ENCODE results near the gene RAD51B. TPM values are rescaled to one million over a fixed set of nuclear protein-coding genes. Genes with fewer than 3 reads are reported as not detected.

Gene RAD51B
- total RNA-seq, 5 donors from 2014 or later (not counting 1 experiment from before 2014, with no cell fraction given) = 25.4 to 47.9 (median 30.0) TPM

DNA sequence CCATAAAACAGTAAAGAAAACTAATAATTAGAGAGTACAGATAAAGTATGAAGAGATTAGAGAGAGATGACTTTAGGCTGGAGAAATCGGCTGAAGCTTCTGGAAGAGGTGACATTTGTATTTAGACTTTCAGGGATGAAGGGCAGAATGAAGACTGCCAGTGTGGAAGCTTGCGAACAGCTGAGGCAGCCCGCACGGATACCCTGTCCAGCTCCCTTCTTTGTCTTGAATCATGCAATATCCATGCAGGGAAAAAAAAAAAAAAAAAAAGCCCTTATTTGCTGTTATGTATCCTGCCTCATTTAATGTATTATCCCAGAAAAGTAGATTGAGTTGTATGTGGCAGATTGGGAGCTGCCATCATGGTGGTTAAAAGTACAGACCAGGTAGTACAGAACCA, 641.5 kb downstream of the RAD51B start:
- no CpG with 5 or more reads among the region's 4 CpGs for WGBS (ENCODE audit: insufficient coverage)
- no peaks in the 10 kb centered on the region for H3K36me3 Mint-ChIP-seq

DNA sequence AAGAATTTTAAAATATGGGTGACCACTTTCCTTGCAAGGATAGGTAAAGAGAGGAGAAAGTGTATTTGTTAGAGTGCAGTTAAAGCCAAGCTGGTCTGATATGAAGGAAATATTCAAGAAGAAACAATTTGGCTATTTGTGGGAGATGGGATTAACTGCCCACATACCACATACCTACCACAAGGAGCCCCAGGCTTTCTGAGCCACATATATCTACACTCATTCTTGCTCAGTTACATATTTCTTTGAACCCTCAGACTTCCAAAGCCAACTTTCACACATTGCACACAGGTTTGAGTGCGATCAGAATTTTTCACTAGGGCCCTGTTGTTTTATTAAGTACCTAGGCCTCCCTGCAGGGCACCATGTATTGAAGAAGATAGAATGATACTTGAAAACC, 643.1 kb downstream of the RAD51B start:
- no CpG with 5 or more reads among the region's 1 CpG for WGBS (ENCODE audit: insufficient coverage)
- H3K27me3 Mint-ChIP-seq = no peaks in the 10 kb centered on the region
- H3K9me3 Mint-ChIP-seq = no peaks in the 10 kb centered on the region
- H3K27ac ChIP-seq (ENCODE audit: low read length) = no peak overlapping the region
- H3K36me3 ChIP-seq (ENCODE audit: control insufficient read depth in 2 of 2, extremely low read depth in 1 of 2, insufficient read depth in 1 of 2, low read length in 1 of 2) = no peaks in the 10 kb centered on the region
- DNase-seq = no peak
- H3K4me1 ChIP-seq (ENCODE audit: control insufficient read depth in 1 of 2, extremely low read depth in 1 of 2, insufficient read depth in 2 of 2, low read length in 2 of 2) = no peaks in the 10 kb centered on the region
- H3K36me3 Mint-ChIP-seq = no peaks in the 10 kb centered on the region
- no peak overlapping the region for H3K4me3 ChIP-seq (ENCODE audit: control insufficient read depth in 1 of 2, extremely low read depth in 1 of 2, low read length in 1 of 2)
- H3K27ac Mint-ChIP-seq = no peak overlapping the region
- H3K4me3 Mint-ChIP-seq = no peak overlapping the region
- no peaks in the 10 kb centered on the region for H3K27me3 ChIP-seq (replicated peaks in 1 of 2; ENCODE audit: control insufficient read depth in 2 of 2, extremely low read depth in 1 of 2, insufficient read depth in 2 of 2, low read length in 1 of 2)
- no peak for ATAC-seq (replicated peaks in 1 of 4)
- H3K9me3 ChIP-seq = no peaks in the 10 kb centered on the region
- peaks cover 0 to 11% (median 2%) of the 10 kb centered on the region in 3 donors for H3K4me1 Mint-ChIP-seq
- POLR2A ChIA-PET = no interaction called here
- CTCF ChIA-PET = no interaction called here

More for the DNA sequence above, 641.5 kb downstream of the RAD51B start:
- DNase-seq = no peak
- Mint-ChIP-seq H3K4me3 (no peak overlapping the region), H3K27me3 (no peaks in the 10 kb centered on the region), H3K9me3 (no peaks in the 10 kb centered on the region), H3K4me1 (peaks cover 0 to 11% (median 0%) of the 10 kb centered on the region in 3 donors), H3K27ac (no peak overlapping the region)
- POLR2A ChIA-PET = no interaction called here
- ATAC-seq (replicated peaks in 1 of 4) = no peak
- Histone ChIP-seq H3K4me1 (ENCODE audit: control insufficient read depth in 1 of 2, extremely low read depth in 1 of 2, insufficient read depth in 2 of 2, low read length in 2 of 2) (no peaks in the 10 kb centered on the region), H3K27me3 (replicated peaks in 1 of 2; ENCODE audit: control insufficient read depth in 2 of 2, extremely low read depth in 1 of 2, insufficient read depth in 2 of 2, low read length in 1 of 2) (no peaks in the 10 kb centered on the region), H3K4me3 (ENCODE audit: control insufficient read depth in 1 of 2, extremely low read depth in 1 of 2, low read length in 1 of 2) (no peak overlapping the region), H3K27ac (ENCODE audit: low read length) (no peak overlapping the region), H3K36me3 (ENCODE audit: control insufficient read depth in 2 of 2, extremely low read depth in 1 of 2, insufficient read depth in 1 of 2, low read length in 1 of 2) (no peaks in the 10 kb centered on the region), H3K9me3 (no peaks in the 10 kb centered on the region)
- CTCF ChIA-PET = interaction anchor here in 1 of 2 donors (0.7 kb wide), 1 partner anchor 185 kb away, joined by 4 read pairs; no protein-coding TSS in a partner anchor

DNA sequence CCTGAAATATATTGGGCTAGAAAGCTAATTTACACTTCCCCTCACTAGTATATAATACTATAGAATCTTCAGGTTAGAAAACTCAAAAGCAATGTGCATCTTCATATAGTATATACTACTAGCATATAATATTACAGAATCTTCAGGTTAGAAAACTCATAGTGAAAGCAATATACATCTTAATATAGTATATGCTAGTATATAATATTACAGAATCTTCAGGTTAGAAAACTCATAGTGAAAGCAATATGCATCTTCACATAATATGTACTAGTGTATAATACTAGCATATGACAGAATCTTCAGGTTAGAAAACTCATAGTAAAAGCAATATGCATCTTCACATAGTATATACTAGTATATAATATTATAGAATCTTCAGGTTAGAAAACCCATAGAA, 643.7 kb downstream of the RAD51B start:
- H3K9me3 ChIP-seq = no peaks in the 10 kb centered on the region
- Mint-ChIP-seq H3K9me3 (no peaks in the 10 kb centered on the region), H3K27ac (no peak overlapping the region), H3K27me3 (no peaks in the 10 kb centered on the region), H3K4me3 (no peak overlapping the region), H3K4me1 (peaks cover 4 to 15% (median 6%) of the 10 kb centered on the region in 3 donors), H3K36me3 (no peaks in the 10 kb centered on the region)
- H3K27ac ChIP-seq (ENCODE audit: low read length) = no peak overlapping the region
- ChIA-PET CTCF (no interaction called here), POLR2A (no interaction called here)
- no peak for DNase-seq
- H3K4me3 ChIP-seq (ENCODE audit: control insufficient read depth in 1 of 2, extremely low read depth in 1 of 2, low read length in 1 of 2) = no peak overlapping the region
- H3K4me1 ChIP-seq (ENCODE audit: control insufficient read depth in 1 of 2, extremely low read depth in 1 of 2, insufficient read depth in 2 of 2, low read length in 2 of 2) = peaks cover 0 to under 1% of the 10 kb centered on the region in 2 experiments
- H3K36me3 ChIP-seq (ENCODE audit: control insufficient read depth in 2 of 2, extremely low read depth in 1 of 2, insufficient read depth in 1 of 2, low read length in 1 of 2) = no peaks in the 10 kb centered on the region
- no peak for ATAC-seq (replicated peaks in 1 of 4)
- no peaks in the 10 kb centered on the region for H3K27me3 ChIP-seq (replicated peaks in 1 of 2; ENCODE audit: control insufficient read depth in 2 of 2, extremely low read depth in 1 of 2, insufficient read depth in 2 of 2, low read length in 1 of 2)

DNA sequence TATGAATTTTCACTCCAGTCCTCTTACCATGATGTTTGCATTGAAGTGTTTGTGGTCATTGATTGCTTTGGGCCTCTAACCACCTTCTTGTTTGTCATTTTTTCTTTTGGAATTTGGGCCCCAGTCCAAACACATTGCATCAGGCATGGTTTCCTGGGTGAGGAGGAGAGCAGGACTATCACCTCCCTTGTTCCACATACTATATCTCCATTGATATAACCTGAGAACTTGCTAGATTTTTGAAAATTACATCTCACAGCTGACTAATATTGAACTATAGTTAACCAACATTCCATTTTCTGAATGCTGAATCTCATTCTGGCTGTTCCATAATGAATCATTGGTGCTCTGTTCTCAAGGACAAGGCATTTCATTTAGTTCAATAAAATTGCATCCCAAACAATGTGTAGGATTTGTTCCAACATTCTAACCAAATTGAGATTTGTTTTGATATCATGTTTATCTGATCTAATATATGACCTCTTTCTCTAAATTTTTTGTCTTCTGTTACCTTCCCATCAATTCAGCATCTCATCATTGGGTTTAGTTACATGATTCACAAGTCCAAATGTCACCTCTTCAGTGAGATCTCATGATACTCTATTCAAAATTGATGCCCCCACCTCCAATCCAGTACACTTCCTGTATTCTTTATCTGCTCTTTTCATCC, 644.3 kb downstream of the RAD51B start:
- Histone ChIP-seq H3K4me3 (ENCODE audit: control insufficient read depth in 1 of 2, extremely low read depth in 1 of 2, low read length in 1 of 2) (no peak overlapping the region), H3K9me3 (no peaks in the 10 kb centered on the region), H3K27me3 (replicated peaks in 1 of 2; ENCODE audit: control insufficient read depth in 2 of 2, extremely low read depth in 1 of 2, insufficient read depth in 2 of 2, low read length in 1 of 2) (no peaks in the 10 kb centered on the region), H3K27ac (ENCODE audit: low read length) (no peak overlapping the region), H3K36me3 (ENCODE audit: control insufficient read depth in 2 of 2, extremely low read depth in 1 of 2, insufficient read depth in 1 of 2, low read length in 1 of 2) (no peaks in the 10 kb centered on the region), H3K4me1 (ENCODE audit: control insufficient read depth in 1 of 2, extremely low read depth in 1 of 2, insufficient read depth in 2 of 2, low read length in 2 of 2) (peaks cover 0 to 6% of the 10 kb centered on the region in 2 experiments)
- Mint-ChIP-seq H3K36me3 (no peaks in the 10 kb centered on the region), H3K4me1 (peaks cover 10 to 20% (median 11%) of the 10 kb centered on the region in 3 donors), H3K27ac (no peak overlapping the region), H3K27me3 (no peaks in the 10 kb centered on the region), H3K4me3 (no peak overlapping the region), H3K9me3 (no peaks in the 10 kb centered on the region)
- ChIA-PET POLR2A (no interaction called here), CTCF (interaction anchor here in 1 of 2 donors (0.6 kb wide), 1 partner anchor 55 kb away, joined by 3 read pairs; no protein-coding TSS in a partner anchor)
- DNase-seq = no peak
- ATAC-seq (replicated peaks in 1 of 4) = no peak

DNA sequence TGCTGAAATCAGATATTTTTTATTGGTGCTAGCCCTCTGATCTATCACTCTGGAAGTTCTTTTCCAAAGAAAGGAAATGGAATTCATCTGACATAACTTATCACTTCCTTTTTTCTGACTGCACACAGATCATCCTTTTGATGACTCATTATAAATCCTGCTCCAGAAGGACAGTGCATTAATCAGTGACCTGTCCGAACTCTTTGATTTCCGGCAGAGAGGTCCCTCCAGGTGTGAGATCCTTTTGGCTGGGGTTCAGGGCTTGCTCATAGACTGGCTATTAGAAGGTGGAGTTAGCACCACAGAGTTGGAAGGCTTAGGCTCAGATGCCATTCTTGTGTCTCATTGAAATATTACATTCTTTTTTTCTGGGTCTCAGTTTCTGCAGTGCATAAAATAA, 645.1 kb downstream of the RAD51B start:
- Histone ChIP-seq H3K9me3 (no peaks in the 10 kb centered on the region), H3K36me3 (ENCODE audit: control insufficient read depth in 2 of 2, extremely low read depth in 1 of 2, insufficient read depth in 1 of 2, low read length in 1 of 2) (no peaks in the 10 kb centered on the region), H3K27ac (ENCODE audit: low read length) (no peak overlapping the region), H3K4me3 (ENCODE audit: control insufficient read depth in 1 of 2, extremely low read depth in 1 of 2, low read length in 1 of 2) (no peak overlapping the region), H3K4me1 (ENCODE audit: control insufficient read depth in 1 of 2, extremely low read depth in 1 of 2, insufficient read depth in 2 of 2, low read length in 2 of 2) (peaks cover 2 to 8% of the 10 kb centered on the region in 2 experiments), H3K27me3 (replicated peaks in 1 of 2; ENCODE audit: control insufficient read depth in 2 of 2, extremely low read depth in 1 of 2, insufficient read depth in 2 of 2, low read length in 1 of 2) (no peaks in the 10 kb centered on the region)
- H3K9me3 Mint-ChIP-seq = no peaks in the 10 kb centered on the region
- H3K4me3 Mint-ChIP-seq = no peak overlapping the region
- peaks cover 16 to 24% (median 19%) of the 10 kb centered on the region in 3 donors for H3K4me1 Mint-ChIP-seq
- no peaks in the 10 kb centered on the region for H3K27me3 Mint-ChIP-seq
- ChIA-PET POLR2A (no interaction called here), CTCF (interaction anchor here in 1 of 2 donors (0.6 kb wide), 1 partner anchor 54 kb away, joined by 3 read pairs; no protein-coding TSS in a partner anchor)
- WGBS (ENCODE audit: insufficient coverage) = 100% methylated on average over 2 of the region's 2 CpGs
- DNase-seq (no peak), ATAC-seq (replicated peaks in 1 of 4) (no peak)
- H3K36me3 Mint-ChIP-seq = no peaks in the 10 kb centered on the region
- H3K27ac Mint-ChIP-seq = no peak overlapping the region

DNA sequence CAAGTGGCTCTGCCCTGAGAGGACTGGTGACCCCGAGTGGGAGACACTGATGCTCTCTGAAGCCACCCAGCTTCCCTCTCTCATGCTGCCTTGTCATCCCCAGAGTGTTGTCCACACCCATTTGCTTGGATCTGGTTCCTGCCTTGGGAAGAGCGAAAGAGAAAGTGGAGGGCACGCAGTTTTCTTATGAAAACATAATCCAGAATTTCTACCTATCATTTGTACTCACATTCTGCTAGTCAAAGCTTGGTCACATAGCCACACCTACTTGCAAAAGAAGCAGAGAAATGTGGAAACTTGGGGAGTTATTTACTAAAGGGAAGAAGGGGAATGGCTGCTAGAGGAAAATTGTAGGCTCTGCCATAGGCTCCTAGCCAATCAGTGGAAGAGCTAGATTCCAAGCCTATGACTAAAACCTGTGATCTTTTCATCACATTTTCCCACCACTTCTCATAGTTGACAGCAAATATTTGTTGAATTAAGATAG, 647.0 kb downstream of the RAD51B start:
- DNase-seq (no peak), ATAC-seq (replicated peaks in 1 of 4) (no peak)
- H3K36me3 Mint-ChIP-seq = peaks cover 2% of the 10 kb centered on the region
- Histone ChIP-seq H3K4me3 (ENCODE audit: control insufficient read depth in 1 of 2, extremely low read depth in 1 of 2, low read length in 1 of 2) (no peak overlapping the region), H3K36me3 (ENCODE audit: control insufficient read depth in 2 of 2, extremely low read depth in 1 of 2, insufficient read depth in 1 of 2, low read length in 1 of 2) (no peaks in the 10 kb centered on the region), H3K9me3 (no peaks in the 10 kb centered on the region), H3K27ac (ENCODE audit: low read length) (no peak overlapping the region), H3K27me3 (replicated peaks in 1 of 2; ENCODE audit: control insufficient read depth in 2 of 2, extremely low read depth in 1 of 2, insufficient read depth in 2 of 2, low read length in 1 of 2) (no peaks in the 10 kb centered on the region), H3K4me1 (ENCODE audit: control insufficient read depth in 1 of 2, extremely low read depth in 1 of 2, insufficient read depth in 2 of 2, low read length in 2 of 2) (peaks cover 2 to 8% of the 10 kb centered on the region in 2 experiments)
- ChIA-PET POLR2A (no interaction called here), CTCF (no interaction called here)
- H3K27ac Mint-ChIP-seq = no peak overlapping the region
- no peaks in the 10 kb centered on the region for H3K9me3 Mint-ChIP-seq
- WGBS (ENCODE audit: insufficient coverage) = 100% methylated on average over 1 of the region's 3 CpGs
- H3K4me1 Mint-ChIP-seq = peaks cover 21 to 24% (median 23%) of the 10 kb centered on the region in 3 donors
- H3K27me3 Mint-ChIP-seq = no peaks in the 10 kb centered on the region
- no peak overlapping the region for H3K4me3 Mint-ChIP-seq
